Measurements from ENCODE around the gene MEIS1.

MEIS1 gene

DNA sequence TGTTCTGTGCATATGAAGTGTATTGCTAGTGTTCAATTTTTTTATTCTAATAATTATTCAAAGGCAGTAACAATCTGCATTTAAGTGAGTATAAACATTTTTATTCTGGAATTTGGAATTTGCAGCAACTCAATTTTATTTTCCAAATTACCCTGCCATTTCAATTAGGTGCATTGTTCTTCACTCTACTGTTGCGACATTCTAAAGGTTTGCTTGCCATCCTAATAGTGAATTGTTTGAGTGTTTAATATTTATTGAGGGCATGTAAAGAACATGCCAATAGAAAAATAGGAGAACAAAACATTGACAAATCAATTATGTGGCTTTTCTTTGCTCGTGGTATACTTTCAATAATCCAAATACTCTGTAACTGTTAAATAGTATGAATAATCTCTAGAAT, 18.0 kb downstream of the MEIS1 start:
- Histone ChIP-seq H2BK120ac (ENCODE audit: low read depth, low read length) (no peak overlapping the region), H3K9ac (ENCODE audit: low read depth, low read length, poor library complexity) (no peak overlapping the region), H3K9me3 (replicated peaks in 1 of 2; ENCODE audit: control insufficient read depth in 2 of 2, insufficient read depth in 1 of 2, low read depth in 1 of 2, low read length in 2 of 2) (no peaks in the 10 kb centered on the region), H2BK15ac (ENCODE audit: low read length) (no peak overlapping the region), H3K27ac (replicated peaks; ENCODE audit: low read length) (no peak overlapping the region), H2AK5ac (ENCODE audit: low read depth, low read length) (no peak overlapping the region), H3K18ac (ENCODE audit: low read length) (no peak overlapping the region), H3K36me3 (replicated peaks in 1 of 2; ENCODE audit: control insufficient read depth in 2 of 2, insufficient read depth in 2 of 2, low read length in 2 of 2) (peaks cover 0 to 76% of the 10 kb centered on the region in 2 donors), H4K8ac (ENCODE audit: low read depth, low read length) (no peak overlapping the region), H3K79me1 (ENCODE audit: low read depth, low read length) (no peaks in the 10 kb centered on the region), H2BK5ac (ENCODE audit: low read length) (no peak overlapping the region), H3K4me2 (ENCODE audit: insufficient read depth, low read length, poor library complexity, severe bottlenecking) (no peak overlapping the region), H3K4me3 (ENCODE audit: low read length in 2 of 2) (no peak overlapping the region), H3K4ac (ENCODE audit: low read length) (no peak overlapping the region), H2AFZ (ENCODE audit: low read length) (no peak overlapping the region), H3K27me3 (ENCODE audit: control insufficient read depth in 3 of 3, insufficient read depth in 3 of 3, low read depth in 1 of 3, low read length in 3 of 3) (no peaks in the 10 kb centered on the region), H3K23ac (ENCODE audit: low read depth, low read length, poor library complexity) (no peak overlapping the region), H3K4me1 (ENCODE audit: control insufficient read depth in 2 of 2, insufficient read depth in 1 of 2, low read depth in 1 of 2, low read length in 2 of 2) (no peaks in the 10 kb centered on the region), H4K91ac (ENCODE audit: low read depth, low read length, poor library complexity) (no peak overlapping the region), H3K14ac (ENCODE audit: low read length) (no peak overlapping the region), H2BK12ac (ENCODE audit: low read length) (no peak overlapping the region)
- no CpG with 5 or more reads among the region's 2 CpGs for WGBS, 2 donors (ENCODE audit: extremely low coverage in 2 of 2, insufficient read length in 2 of 2, insufficient replicate concordance in 1 of 2)
- no peak for DNase-seq (ENCODE audit: low spot score)

DNA sequence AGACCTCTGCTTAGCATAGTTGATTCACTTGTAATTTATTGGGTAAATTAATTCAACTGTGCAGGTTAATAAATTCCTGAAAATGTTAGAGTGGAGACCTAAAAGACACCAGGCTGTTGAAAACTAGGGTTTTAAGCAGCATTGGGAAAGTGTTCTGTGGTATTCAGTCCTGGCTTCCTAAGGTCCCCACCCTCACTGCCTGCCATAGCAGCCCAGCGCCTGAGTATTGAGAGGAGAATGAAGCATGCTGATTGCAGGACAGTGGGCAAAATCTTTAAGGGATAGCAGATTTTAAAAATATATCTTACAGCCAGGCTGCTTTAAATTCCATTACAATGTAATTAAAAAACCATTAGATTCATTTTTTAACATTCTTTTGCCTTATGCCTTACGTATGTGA, 20.6 kb downstream of the MEIS1 start:
- no peak overlapping the region for H3K14ac ChIP-seq (ENCODE audit: low read length)
- no peak overlapping the region for H2AFZ ChIP-seq (ENCODE audit: low read length)
- H2BK5ac ChIP-seq (ENCODE audit: low read length) = no peak overlapping the region
- no peaks in the 10 kb centered on the region for H3K27me3 ChIP-seq (ENCODE audit: control insufficient read depth in 3 of 3, insufficient read depth in 3 of 3, low read depth in 1 of 3, low read length in 3 of 3)
- no peaks in the 10 kb centered on the region for H3K79me1 ChIP-seq (ENCODE audit: low read depth, low read length)
- no peak overlapping the region for H3K4me3 ChIP-seq (ENCODE audit: low read length in 2 of 2)
- H3K4me1 ChIP-seq (ENCODE audit: control insufficient read depth in 2 of 2, insufficient read depth in 1 of 2, low read depth in 1 of 2, low read length in 2 of 2) = no peaks in the 10 kb centered on the region
- no peak for DNase-seq (ENCODE audit: low spot score)
- no peak overlapping the region for H3K4me2 ChIP-seq (ENCODE audit: insufficient read depth, low read length, poor library complexity, severe bottlenecking)
- H4K91ac ChIP-seq (ENCODE audit: low read depth, low read length, poor library complexity) = no peak overlapping the region
- no peak overlapping the region for H3K9ac ChIP-seq (ENCODE audit: low read depth, low read length, poor library complexity)
- no CpG with 5 or more reads among the region's 2 CpGs for WGBS, 2 donors (ENCODE audit: extremely low coverage in 2 of 2, insufficient read length in 2 of 2, insufficient replicate concordance in 1 of 2)
- H3K36me3 ChIP-seq (replicated peaks in 1 of 2; ENCODE audit: control insufficient read depth in 2 of 2, insufficient read depth in 2 of 2, low read length in 2 of 2) = peaks cover 0 to 78% of the 10 kb centered on the region in 2 donors
- H2BK12ac ChIP-seq (ENCODE audit: low read length) = no peak overlapping the region
- no peak overlapping the region for H3K18ac ChIP-seq (ENCODE audit: low read length)
- peaks cover 0 to 11% of the 10 kb centered on the region in 2 donors for H3K9me3 ChIP-seq (replicated peaks in 1 of 2; ENCODE audit: control insufficient read depth in 2 of 2, insufficient read depth in 1 of 2, low read depth in 1 of 2, low read length in 2 of 2)
- no peak overlapping the region for H4K8ac ChIP-seq (ENCODE audit: low read depth, low read length)
- H2BK15ac ChIP-seq (ENCODE audit: low read length) = no peak overlapping the region
- H3K27ac ChIP-seq (replicated peaks; ENCODE audit: low read length) = no peak overlapping the region
- no peak overlapping the region for H2BK120ac ChIP-seq (ENCODE audit: low read depth, low read length)
- no peak overlapping the region for H3K23ac ChIP-seq (ENCODE audit: low read depth, low read length, poor library complexity)
- no peak overlapping the region for H3K4ac ChIP-seq (ENCODE audit: low read length)
- H2AK5ac ChIP-seq (ENCODE audit: low read depth, low read length) = no peak overlapping the region

- no peaks in the 10 kb centered on the region for H3K79me1 ChIP-seq (ENCODE audit: low read depth, low read length)
- H3K4ac ChIP-seq (ENCODE audit: low read length) = no peak overlapping the region
- H3K14ac ChIP-seq (ENCODE audit: low read length) = no peak overlapping the region
- H3K36me3 ChIP-seq (replicated peaks in 1 of 2; ENCODE audit: control insufficient read depth in 2 of 2, insufficient read depth in 2 of 2, low read length in 2 of 2) = peaks cover 0 to 78% of the 10 kb centered on the region in 2 donors
- H3K4me1 ChIP-seq (ENCODE audit: control insufficient read depth in 2 of 2, insufficient read depth in 1 of 2, low read depth in 1 of 2, low read length in 2 of 2) = peaks cover 0 to 4% of the 10 kb centered on the region in 2 donors
- H2AFZ ChIP-seq (ENCODE audit: low read length) = no peak overlapping the region
- no peak overlapping the region for H2BK15ac ChIP-seq (ENCODE audit: low read length)
- H3K18ac ChIP-seq (ENCODE audit: low read length) = no peak overlapping the region
- H4K91ac ChIP-seq (ENCODE audit: low read depth, low read length, poor library complexity) = no peak overlapping the region
- H2BK5ac ChIP-seq (ENCODE audit: low read length) = no peak overlapping the region
- H2AK5ac ChIP-seq (ENCODE audit: low read depth, low read length) = no peak overlapping the region
- no peak overlapping the region for H2BK120ac ChIP-seq (ENCODE audit: low read depth, low read length)
- H2BK12ac ChIP-seq (ENCODE audit: low read length) = no peak overlapping the region
- no peaks in the 10 kb centered on the region for H3K27me3 ChIP-seq (ENCODE audit: control insufficient read depth in 3 of 3, insufficient read depth in 3 of 3, low read depth in 1 of 3, low read length in 3 of 3)
- no peak overlapping the region for H3K4me3 ChIP-seq (ENCODE audit: low read length in 2 of 2)
- H3K23ac ChIP-seq (ENCODE audit: low read depth, low read length, poor library complexity) = no peak overlapping the region
- H3K27ac ChIP-seq (replicated peaks; ENCODE audit: low read length) = no peak overlapping the region
- no peak overlapping the region for H3K9ac ChIP-seq (ENCODE audit: low read depth, low read length, poor library complexity)
- no peak overlapping the region for H4K8ac ChIP-seq (ENCODE audit: low read depth, low read length)
- no peak overlapping the region for H3K4me2 ChIP-seq (ENCODE audit: insufficient read depth, low read length, poor library complexity, severe bottlenecking)
- no peak for DNase-seq (ENCODE audit: low spot score)
- no CpG with 5 or more reads among the region's 7 CpGs for WGBS, 2 donors (ENCODE audit: extremely low coverage in 2 of 2, insufficient read length in 2 of 2, insufficient replicate concordance in 1 of 2)
- peaks cover 0 to 20% of the 10 kb centered on the region in 2 donors for H3K9me3 ChIP-seq (replicated peaks in 1 of 2; ENCODE audit: control insufficient read depth in 2 of 2, insufficient read depth in 1 of 2, low read depth in 1 of 2, low read length in 2 of 2)
These were observed 21.5 kb downstream of the MEIS1 start for GRCh38 chr2:66456183-66457041.

DNA sequence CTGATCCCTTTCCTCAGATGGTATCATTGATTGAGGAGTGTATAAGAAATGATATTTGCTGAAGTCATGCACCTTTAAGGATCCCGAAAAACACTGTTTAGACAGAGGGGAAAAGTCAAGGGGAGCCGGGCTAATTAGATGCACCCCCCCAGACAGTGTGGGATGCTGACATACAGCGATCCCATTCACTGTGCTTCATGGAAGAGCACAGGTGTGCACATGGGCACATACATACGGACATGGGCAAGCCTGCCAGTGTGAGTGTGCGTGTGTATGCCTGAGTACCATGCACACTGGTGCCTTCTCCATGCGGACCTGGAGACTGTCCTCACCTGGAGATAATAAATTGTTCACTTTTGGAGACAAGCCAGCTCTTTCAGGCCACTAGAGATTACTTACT, 22.6 kb downstream of the MEIS1 start:
- Histone ChIP-seq H3K4me3 (ENCODE audit: low read length in 2 of 2) (no peak overlapping the region), H2BK120ac (ENCODE audit: low read depth, low read length) (no peak overlapping the region), H3K27ac (replicated peaks; ENCODE audit: low read length) (no peak overlapping the region), H3K4ac (ENCODE audit: low read length) (no peak overlapping the region), H3K18ac (ENCODE audit: low read length) (no peak overlapping the region), H4K91ac (ENCODE audit: low read depth, low read length, poor library complexity) (no peak overlapping the region), H3K9ac (ENCODE audit: low read depth, low read length, poor library complexity) (no peak overlapping the region), H4K8ac (ENCODE audit: low read depth, low read length) (no peak overlapping the region), H2AFZ (ENCODE audit: low read length) (no peak overlapping the region), H2BK12ac (ENCODE audit: low read length) (no peak overlapping the region), H3K79me1 (ENCODE audit: low read depth, low read length) (no peaks in the 10 kb centered on the region), H2AK5ac (ENCODE audit: low read depth, low read length) (no peak overlapping the region), H3K4me2 (ENCODE audit: insufficient read depth, low read length, poor library complexity, severe bottlenecking) (no peak overlapping the region), H3K14ac (ENCODE audit: low read length) (no peak overlapping the region), H3K27me3 (ENCODE audit: control insufficient read depth in 3 of 3, insufficient read depth in 3 of 3, low read depth in 1 of 3, low read length in 3 of 3) (no peaks in the 10 kb centered on the region), H3K9me3 (replicated peaks in 1 of 2; ENCODE audit: control insufficient read depth in 2 of 2, insufficient read depth in 1 of 2, low read depth in 1 of 2, low read length in 2 of 2) (peaks cover 0 to 22% of the 10 kb centered on the region in 2 donors), H3K36me3 (replicated peaks in 1 of 2; ENCODE audit: control insufficient read depth in 2 of 2, insufficient read depth in 2 of 2, low read length in 2 of 2) (peaks cover 0 to 83% of the 10 kb centered on the region in 2 donors), H2BK15ac (ENCODE audit: low read length) (no peak overlapping the region), H3K4me1 (ENCODE audit: control insufficient read depth in 2 of 2, insufficient read depth in 1 of 2, low read depth in 1 of 2, low read length in 2 of 2) (peaks cover 0 to 15% of the 10 kb centered on the region in 2 donors), H3K23ac (ENCODE audit: low read depth, low read length, poor library complexity) (no peak overlapping the region), H2BK5ac (ENCODE audit: low read length) (no peak overlapping the region)
- no CpG with 5 or more reads among the region's 6 CpGs for WGBS, 2 donors (ENCODE audit: extremely low coverage in 2 of 2, insufficient read length in 2 of 2, insufficient replicate concordance in 1 of 2)
- no peak for DNase-seq (ENCODE audit: low spot score)

Measured in neuronal stem cell (in vitro differentiated cells).